Stimulated activated CD4-positive, alpha-beta T cell treated with anti-CD3 and anti-CD28 coated beads, Interleukin-2, amount 100 ng/mL, for 4 hours (primary cell): ENCODE data around the gene TPST2.
A peak's percentile ranks its signal among the peaks of the same experiment; 100 is the strongest.
"Not testable (repeated sequence)": the region's sequence is repeated elsewhere in the genome, so short reads cannot be mapped to it uniquely, and the experiment has no call there.

Source experiments
- DNase-seq: peaks from one replicate; pipeline ENCODE4 v3.0.0-alpha.2; 2020; ENCODE audit warnings: low read depth

TPST2 gene

DNA sequence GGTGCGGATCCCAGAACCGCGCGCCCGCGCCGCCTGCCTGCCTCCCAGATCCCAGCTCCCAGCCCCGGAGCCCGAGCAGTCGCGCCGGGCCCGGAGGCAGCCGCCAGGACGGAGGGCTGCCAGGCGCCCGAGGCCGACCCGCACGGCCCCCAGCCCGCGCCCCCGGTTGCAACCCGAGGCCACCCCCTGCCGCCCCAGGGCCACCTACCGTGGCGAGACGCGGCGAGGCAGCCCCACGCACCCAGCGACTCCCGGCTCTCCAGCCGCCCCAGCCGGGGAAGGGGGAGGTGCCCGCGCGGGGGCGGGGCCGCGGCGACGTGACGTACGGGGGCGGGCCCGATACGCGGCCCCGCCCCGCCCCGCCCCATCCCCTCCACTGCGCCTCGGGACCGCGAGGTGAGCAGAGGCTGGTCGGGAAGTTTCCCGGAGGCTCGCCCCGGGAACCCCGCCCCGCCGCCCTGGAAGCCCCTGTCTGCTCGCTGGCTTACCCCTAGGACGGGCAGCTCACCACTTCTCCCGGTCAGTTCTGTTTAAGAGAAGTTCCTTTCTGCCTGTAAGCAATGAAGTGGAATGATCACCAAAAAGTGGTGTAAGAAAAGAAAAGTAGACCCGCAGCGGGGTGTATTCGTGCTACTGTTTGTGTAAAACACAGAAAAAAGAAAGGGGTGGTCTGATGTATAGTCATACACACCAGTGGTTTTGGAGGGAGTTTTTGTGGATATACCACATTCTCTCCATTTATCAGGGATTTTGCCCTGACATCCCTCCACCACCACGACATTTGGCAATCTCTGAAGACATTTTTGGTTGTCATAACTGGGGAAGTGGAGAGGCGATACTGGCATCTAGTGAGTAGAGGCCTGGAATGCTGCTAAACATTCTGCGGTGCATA, at the start of gene TPST2:
Gene TPST2 (minus strand): TSS at position 288 of the 892 bp plus-strand sequence. CDS start 48,502 bp downstream, outside the sequence.
- DNase-seq = peak; percentile 68

DNA sequence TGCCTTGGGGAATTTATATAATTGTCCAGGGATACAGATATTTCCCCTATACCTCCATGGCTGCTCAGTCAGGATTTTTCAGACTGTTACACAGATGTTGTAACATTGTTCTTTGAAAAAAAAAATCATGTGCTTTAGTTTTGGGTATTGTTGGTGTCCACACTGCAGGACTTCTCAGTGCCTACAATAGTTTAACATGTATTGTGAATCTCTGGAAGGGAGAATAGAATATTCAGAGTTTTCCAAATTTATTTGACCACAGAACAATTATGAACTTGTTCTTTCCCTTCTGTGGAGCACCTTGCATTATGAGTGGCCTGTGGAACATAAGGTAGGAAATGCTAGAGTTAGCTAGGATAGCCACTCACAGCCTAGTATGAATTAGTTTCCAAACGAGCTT, 46.4 kb upstream of the TPST2 start:
- no peak for DNase-seq

DNA sequence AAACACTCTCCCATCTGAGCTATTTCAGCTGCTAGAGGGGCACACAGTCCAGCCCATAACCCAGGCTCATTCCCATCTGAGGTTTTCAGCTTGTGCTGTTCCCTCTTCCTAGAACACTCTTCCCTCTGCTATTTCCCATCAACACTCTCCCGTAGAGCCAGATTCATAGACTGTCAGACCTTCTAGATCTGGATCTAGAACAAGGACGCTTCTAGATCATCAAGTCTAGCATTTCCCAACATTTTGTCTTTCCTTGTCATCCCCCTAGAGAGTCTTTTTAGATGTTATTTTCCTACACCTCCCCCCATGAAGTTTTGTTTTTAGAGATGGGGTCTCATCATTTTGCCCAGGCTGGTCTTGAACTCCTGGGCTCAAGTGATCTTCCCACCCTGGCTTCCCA, 45.2 kb upstream of the TPST2 start:
- no peak for DNase-seq

DNA sequence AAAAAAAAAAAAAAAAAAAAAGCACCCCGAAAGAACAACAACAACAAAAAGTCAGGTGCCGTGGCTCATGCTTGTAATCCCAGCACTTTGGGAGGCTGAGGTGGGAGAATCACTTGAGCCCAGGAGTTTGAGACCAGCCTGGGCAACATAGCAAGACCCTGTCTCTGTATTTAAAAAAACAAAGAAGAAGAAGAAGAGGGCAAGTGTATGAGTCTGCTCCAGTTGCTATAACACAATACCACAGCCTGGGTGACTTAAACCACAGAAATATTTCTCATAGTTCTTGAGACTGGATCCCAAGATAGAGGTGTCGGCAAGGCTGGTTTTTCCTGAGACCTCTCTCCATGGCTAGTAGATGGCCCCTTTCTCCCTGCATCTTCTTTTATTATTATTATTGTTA, 44.3 kb upstream of the TPST2 start:
- DNase-seq = no peak

DNA sequence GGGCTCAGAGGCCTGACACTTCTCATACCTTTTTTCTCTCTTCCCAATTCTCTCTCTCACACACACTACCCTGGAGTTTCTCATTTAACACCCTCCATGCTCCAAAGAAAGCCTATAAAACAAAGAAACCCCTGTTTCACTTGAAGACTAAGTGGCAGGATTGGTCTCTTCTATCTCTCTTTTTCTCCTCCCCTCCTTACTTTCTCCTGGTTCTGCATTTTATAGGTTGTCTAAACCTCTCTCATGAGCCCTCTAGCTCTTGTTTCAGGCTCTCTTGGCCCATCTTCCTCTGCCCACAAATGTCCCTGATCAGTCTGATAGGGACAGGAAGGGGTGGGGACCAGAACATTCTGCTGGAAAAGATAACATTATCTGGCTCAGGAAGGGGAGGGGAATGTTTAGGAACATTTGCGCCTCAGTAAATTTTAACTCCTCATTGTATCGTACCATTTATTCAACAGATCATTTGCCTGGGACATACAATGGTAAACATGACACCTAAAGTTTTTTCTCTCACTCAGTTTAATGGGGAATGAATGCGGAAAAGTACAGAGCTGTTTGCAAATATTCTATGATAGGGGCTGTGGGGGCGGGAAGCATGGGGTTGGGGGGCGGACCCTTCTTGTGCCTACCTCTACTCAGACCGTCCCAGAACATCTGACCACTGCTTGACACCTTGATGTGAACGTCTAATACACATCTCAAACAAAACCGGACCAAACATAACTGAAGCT, 42.7 kb upstream of the TPST2 start:
- DNase-seq = no peak

DNA sequence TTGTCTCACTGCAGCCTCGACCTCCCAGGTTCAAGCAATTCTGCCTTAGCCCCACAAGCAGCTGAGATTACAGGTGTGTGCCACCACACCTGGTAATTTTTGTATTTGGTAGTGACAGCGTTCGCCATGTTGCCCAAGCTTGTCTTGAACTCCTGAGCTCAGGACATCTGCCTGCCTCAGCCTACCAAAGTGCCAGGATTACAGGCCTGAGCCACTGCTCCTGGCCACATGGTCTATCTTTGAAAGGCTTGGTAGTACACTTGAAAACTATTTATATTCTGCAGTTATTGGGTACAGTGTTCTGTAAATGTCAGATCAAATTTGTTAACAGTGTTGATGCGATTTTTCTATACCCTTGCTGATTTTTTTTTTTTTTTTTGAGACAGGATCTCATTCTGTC, 41.4 kb upstream of the TPST2 start:
- DNase-seq = no peak

DNA sequence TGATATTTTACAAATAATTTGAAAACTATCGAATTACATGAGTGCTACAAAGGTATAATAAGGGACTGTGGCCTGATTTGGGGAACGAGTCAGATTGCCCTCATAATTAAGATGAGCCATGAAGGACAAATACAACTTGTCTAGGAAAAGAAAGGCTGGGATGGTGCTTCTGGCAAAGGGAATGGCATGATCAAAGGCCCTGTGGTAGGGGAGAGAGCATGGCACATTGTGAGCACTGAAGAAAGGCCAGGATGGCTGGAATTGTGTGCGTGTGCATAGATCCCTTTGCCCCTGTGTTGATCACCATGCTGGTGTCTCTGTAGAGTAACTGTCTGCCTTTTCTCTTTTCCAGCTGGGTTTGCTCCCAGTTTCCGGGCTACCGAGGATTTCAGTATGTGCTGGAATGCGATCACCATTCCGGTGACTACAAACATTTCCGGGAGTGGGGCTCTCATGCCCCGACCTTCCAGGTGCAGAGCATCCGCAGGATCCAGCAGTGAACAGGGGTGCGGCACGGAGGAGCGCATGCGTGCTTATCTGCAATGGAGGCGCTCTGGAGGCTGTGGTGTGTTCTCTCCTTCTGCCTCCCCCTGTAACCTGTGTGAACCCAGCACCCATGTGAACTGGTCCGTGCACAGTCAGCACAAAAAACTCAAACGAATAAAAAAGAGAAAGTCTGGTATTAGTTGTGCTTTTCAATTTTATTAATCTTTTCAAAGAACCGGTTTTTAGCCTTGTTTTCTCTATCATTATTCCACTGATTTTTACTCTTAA, 40.2 kb upstream of the TPST2 start:
- no peak for DNase-seq

DNA sequence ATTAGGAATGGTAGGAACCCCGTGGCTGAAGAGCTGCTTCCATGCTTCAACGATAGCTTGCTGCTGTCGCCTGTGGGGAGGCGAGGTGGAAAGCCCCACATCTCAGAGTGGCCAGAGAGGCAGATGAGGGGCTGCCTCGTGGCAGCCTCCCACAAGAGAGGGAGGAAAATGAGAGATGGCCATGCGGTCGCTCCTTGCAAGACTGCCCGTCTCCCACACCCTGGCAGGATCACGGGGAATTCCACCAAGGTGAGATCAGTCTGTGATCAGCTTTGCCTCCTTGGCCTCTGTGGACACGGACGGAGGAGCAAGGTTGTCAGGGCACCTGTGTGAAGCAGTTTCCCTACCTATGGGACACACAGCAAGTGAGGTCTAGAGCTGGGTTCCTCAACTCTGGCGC, 34.9 kb upstream of the TPST2 start:
- no peak for DNase-seq

DNA sequence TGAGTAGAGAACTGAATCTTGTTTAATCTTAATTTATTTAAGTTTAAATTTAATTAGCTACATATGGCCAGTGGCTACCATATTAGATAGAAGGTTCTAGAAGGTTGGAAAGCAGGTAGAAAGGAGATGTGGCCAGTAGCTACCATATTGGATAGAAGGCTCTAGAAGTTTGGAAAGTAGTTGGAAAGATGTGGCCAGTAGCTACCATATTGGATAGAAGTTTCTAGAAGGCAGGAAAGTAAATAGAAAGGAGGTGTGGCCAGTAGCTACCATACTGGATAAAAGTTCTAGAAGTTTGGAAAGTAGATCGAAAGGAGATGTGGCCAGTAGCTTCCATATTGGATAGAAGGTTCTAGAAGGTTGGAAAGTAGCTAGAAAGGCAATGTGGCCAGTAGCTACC, 34.1 kb upstream of the TPST2 start:
- DNase-seq = no peak

DNA sequence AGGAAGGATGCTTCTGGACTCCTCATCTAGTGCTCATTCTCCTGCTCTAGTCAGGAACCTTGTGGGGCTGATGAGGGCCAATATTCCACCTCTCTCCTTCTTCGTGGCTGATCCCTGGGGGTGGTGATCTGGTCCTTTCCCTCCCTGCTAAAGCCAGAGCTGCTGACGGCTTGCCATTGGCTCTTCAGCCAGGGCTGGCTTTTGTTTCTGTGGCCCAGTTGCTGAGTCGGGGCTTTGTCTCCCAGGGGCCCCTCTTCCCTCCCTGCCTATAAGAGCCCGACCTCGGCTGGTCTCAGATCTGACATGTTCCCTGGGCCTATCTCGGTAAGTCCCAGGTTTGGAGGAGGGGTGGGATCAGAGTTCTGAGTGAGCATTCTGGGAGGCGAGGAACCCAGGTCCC, 31.7 kb upstream of the TPST2 start, which contains the start of gene CRYBA4:
Gene CRYBA4 (plus strand): TSS at position 301 of the 400 bp plus-strand sequence. CDS start 634 bp downstream, outside the sequence.
- DNase-seq = no peak

DNA sequence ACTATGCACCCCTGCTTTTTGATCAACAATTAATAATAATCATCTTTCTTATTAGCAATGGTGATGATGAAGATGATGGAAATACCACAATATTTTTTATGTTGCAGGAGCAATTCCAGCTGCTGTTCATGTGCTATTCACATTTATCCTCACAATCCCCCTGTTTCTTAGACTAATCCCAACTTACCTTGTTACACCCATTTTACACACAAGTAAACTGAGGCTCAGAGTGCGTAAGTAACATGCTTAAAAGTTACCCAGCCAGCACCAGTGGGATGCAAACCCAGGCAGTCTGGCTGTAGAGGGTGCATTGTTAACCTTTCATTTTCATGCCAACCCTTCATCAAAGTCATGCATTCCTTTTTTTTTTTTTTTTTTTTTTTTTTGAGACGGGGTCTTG, 30.3 kb upstream of the TPST2 start:
- no peak for DNase-seq

DNA sequence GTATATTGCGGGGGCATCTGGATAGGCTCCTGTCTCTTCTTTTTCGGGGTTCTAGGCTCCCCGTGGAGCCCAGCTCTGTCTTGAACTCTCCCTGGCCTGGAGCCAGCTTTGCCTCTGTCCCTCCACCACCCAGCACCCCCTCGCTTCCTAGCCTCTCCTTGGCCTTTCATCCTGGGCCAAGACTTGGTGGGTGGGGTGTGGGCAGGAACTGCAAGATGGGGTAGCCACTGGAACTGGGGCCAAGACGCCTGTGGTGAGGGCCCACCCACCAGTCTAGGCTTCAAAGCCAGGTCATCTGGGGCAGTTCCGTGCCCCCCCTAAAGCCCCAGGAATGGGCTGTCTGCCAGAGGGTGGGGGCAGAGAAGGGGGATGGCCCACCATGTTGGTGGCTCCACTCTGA, 29.6 kb upstream of the TPST2 start:
- DNase-seq = no peak

DNA sequence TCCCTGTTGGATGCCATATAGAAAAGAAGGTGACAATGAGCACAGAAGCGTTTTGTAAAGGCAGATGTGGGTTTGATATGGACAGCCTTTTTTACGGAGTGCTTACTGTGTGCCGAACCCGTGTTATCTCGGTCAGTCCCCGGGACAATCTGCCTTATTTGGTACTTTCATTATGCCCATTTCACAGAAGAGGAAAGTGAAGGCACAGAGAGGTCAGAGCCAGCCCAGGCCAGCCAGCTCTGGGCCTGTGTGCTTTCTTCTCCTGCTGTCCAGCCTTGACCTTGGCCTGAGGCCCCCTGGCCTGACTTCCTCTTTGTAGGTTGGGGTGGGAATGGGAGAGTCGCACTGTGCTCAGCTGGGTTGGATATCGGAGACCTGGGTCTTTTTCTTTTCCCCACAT, 28.5 kb upstream of the TPST2 start:
- no peak for DNase-seq

DNA sequence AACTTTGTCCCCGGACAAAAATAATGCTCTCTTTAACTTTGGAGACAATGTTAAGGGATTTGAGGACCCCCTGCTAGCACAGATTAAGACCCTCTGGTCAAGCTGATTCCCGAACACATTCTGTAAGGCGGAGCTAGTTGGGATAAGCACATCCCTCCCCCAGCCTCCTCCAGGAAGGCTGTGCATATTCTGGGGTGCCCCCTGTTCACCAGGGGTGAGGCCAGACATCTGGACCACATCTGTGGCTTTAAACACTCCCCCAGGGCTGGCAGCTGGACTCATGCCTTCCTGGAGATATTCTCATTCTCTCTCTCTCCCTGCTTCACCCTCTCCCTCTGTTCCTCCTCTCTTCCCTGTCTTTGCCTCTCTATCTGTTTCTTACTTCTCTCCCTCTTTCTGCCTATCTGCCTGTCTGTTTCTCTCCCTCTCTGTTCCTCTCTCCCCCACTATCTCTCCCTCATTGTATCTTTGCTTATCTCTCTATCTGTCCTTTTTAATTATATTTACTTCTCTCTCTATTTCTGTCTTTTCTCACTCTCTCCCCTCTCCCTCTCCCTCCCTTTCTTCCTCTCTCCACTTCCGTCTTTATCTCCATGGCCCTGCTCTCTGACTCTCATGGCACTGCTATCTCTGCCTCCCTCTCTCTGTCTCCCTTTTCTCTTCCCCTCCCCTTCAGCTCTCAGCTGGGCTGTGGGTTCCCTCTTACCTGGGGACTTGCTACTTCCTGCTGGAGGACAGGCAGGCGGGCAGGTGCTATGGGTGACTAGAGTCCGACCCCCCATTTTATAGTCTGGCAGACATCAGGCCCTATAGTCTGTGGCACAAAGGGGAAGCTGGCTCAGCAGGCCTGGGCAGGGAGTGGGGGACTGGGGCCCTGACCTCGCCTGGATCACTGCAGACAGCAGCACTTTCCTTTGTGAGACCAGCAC, 27.6 kb upstream of the TPST2 start, which contains the start of gene CRYBB1:
Gene CRYBB1 (minus strand): TSS at position 757 of the 929 bp plus-strand sequence. CDS start 1,708 bp downstream, outside the sequence.
- DNase-seq = no peak

DNA sequence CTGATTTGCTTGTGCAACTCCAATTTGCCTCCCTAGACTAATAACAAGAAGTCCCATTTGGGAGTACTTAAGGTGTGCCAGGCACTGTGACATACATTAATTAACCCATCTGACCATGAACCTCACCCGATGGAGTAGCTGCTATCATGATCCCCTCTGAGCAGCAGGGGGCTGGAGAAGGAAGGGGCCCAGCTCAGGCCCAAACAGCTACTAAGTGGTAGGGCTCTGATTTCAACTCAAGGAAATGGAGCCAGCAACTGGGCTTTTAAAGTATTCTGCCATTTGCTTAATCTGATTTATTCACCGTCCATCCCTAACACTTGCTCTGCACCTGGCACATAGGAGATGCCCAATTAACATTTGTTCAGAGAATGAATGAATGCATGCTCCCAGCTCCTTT, 26.7 kb upstream of the TPST2 start:
- no peak for DNase-seq

DNA sequence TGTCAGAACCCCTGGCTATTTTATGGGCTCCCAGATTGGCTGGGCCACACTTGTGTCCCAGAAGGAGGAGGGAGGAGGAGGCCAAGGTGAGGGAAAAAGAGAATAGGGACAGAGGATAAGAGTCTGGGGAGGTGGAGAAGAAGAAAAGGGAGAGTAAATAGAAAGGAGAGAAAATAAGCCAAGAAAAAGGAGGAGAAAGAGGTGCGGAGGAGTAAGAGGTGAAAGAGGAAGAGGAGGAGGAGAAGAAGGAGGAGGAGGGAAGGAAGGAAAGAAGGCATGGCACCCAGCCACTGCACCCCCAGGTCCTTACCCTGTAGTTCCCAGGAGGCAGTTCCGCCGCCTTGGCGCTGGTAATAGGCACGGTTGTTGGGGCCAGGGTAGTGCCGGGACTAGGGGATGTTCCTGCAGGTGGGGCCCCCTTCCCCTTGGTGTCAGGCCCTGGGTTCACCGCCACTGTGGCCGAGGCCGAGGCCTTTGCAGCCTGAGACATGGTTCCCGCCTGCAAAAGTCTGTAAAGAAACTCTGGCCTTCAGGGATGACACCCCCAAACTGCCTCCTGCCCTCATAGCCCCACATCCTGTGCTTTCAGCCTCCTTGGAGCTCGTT, 26.0 kb upstream of the TPST2 start:
- no peak for DNase-seq

DNA sequence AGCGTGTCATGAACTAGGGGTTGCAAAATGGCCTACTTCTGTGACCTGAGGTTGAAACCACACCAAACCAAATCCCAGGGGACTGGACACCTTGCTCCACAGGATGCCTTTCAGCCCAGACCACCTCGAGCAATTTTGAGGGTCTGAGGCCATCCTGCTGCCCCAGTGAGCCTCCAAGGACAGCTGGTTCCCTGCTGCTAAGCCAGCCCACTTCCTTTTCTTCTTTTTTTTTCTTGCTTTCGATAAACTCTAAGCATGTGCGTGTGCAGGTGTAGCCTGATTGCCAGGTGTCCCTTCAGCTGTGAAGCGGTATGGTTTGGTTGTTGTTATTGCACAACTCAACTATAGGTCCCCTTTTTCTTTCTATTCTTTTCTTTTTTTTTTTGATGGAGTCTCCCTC, 25.2 kb upstream of the TPST2 start:
- no peak for DNase-seq

DNA sequence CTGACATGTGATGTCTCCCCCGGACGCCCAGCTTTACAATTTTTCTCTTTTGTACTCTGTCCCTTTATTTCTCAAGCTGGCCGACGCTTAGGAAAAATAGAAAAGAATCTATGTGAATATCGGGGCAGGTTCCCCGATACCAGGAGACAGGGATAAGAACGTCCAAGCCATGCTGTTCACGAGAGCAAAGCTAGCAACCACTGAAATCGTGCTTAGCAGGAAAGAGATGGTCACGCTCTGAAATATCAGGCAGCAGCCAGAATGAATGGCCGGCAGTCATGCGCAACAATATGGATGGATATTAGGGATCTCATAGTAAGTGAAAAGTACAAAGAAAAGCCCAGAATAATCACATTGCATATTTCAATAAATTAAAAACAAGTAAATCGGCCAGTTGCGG, 24.4 kb upstream of the TPST2 start:
- DNase-seq = no peak

DNA sequence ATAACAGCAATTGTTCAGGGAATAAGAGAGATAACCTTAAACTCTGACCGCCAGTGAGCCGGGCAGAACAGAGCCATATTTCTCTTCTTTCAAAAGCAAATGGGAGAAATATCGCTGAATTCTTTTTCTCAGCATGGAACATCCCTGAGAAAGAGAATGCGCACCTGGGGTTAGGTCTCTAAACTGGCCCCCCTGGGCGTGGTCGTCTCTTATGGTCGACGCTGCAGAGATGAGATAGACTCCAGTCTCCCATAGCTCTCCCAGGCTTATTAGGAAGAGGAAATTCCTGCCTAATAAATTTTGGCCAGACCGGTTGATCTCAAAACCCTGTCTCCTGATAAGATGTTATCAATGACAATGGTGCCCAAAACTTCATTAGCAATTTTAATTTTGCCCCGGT, 23.8 kb upstream of the TPST2 start:
- DNase-seq = not testable (repeated sequence)

DNA sequence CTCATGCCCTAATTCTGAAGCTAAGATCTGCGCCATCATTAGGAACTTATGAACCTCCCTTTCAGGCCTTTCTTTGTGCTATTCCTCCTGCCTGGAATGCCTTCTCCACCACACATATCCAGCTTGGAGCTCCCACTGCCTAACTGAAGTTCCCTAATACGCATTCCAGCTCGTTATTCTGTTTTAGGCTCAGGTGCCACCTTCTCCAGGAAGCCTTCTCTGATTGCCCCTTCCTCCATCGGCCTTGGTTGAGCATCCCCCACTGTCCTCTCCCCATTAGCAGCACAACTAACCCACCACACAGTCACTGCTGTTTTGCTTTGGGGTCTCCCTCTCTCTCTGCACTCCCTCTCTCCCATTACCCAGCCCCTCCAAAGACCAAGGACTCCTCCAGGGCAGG, 22.7 kb upstream of the TPST2 start:
- no peak for DNase-seq

DNA sequence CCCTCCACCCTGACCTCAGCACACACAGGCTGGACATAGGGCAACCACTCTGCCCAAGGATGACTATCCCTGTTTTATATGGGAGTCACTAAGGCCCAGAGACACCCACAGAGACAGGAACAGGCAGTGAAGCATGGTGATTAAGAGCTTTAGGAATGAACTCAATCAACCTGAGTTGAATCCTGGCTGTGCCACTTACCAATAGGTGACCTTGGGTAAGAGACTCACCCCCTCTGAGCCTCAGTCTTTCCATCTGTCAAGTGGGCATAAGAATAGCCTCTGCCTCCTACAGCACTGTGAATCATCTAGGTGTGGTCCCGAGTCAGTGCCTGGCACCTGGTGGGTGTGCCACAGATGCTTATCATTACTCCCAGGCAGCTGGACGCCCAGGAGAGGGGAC, 21.1 kb upstream of the TPST2 start:
- no peak for DNase-seq
